HG03095 (cell line): ENCODE results near the gene CCDC80.
"Not testable (repeated sequence)": the region's sequence is repeated elsewhere in the genome, so short reads cannot be mapped to it uniquely, and the experiment has no call there.

ENCODE experiments used
- ATAC-seq: cut with Tn5 transposase; IDR thresholded peaks from one replicate; pipeline ENCODE4 v1.9.1; 2021; ENCODE audit warnings: moderate library complexity; ENCODE audit not compliant: unreplicated experiment

CCDC80 gene

GRCh38 chr3:112667599-112667998, 26.7 kb upstream of the CCDC80 start:
- ATAC-seq, result no peak

- ATAC-seq, result not testable (repeated sequence)
These were observed 24.1 kb upstream of the CCDC80 start for GRCh38 chr3:112665009-112665408.

GRCh38 chr3:112656043-112656442, 15.1 kb upstream of the CCDC80 start:
- no peak for ATAC-seq

GRCh38 chr3:112654979-112655378, 14.0 kb upstream of the CCDC80 start:
- no peak for ATAC-seq

GRCh38 chr3:112654492-112654891, 13.5 kb upstream of the CCDC80 start:
- no peak for ATAC-seq

- ATAC-seq, result no peak
These were observed 12.9 kb upstream of the CCDC80 start for GRCh38 chr3:112653881-112654300.

GRCh38 chr3:112653209-112653871, 12.4 kb upstream of the CCDC80 start:
- ATAC-seq, result no peak

- ATAC-seq, result no peak
These were observed 10.6 kb upstream of the CCDC80 start for GRCh38 chr3:112651516-112651915.

- ATAC-seq, result no peak
These were observed 10.1 kb upstream of the CCDC80 start for GRCh38 chr3:112651071-112651470.

GRCh38 chr3:112650482-112650881, 9.5 kb upstream of the CCDC80 start:
- ATAC-seq, result no peak

GRCh38 chr3:112649478-112649735, 8.5 kb upstream of the CCDC80 start:
- ATAC-seq, result no peak

- ATAC-seq, result no peak
These were observed 6.2 kb upstream of the CCDC80 start for GRCh38 chr3:112647122-112647521.

GRCh38 chr3:112646623-112647022, 5.7 kb upstream of the CCDC80 start:
- no peak for ATAC-seq

GRCh38 chr3:112644453-112644852, 3.5 kb upstream of the CCDC80 start:
- no peak for ATAC-seq

- ATAC-seq, result no peak
These were observed 2.8 kb upstream of the CCDC80 start for GRCh38 chr3:112643621-112644240.

GRCh38 chr3:112642912-112643506, 2.1 kb upstream of the CCDC80 start:
- peak; percentile 84 for ATAC-seq

GRCh38 chr3:112640276-112640929, 540 bp downstream of the CCDC80 start:
- no peak for ATAC-seq

- no peak for ATAC-seq
These were observed 1.3 kb downstream of the CCDC80 start for GRCh38 chr3:112639455-112640225.

GRCh38 chr3:112638327-112639020, 2.5 kb downstream of the CCDC80 start:
- no peak for ATAC-seq

GRCh38 chr3:112637700-112638099, 3.2 kb downstream of the CCDC80 start:
- no peak for ATAC-seq

- ATAC-seq, result no peak
These were observed 5.3 kb downstream of the CCDC80 start for GRCh38 chr3:112635674-112636073.
